HG02981 (cell line): Measurements from ENCODE around the gene CCDC78.

Experiments
- ATAC-seq: cut with Tn5 transposase; IDR thresholded peaks from one replicate; pipeline ENCODE4 v1.9.1; 2021; ENCODE audit warnings: mild to moderate bottlenecking, moderate library complexity; ENCODE audit not compliant: unreplicated experiment

The CCDC78 gene

DNA sequence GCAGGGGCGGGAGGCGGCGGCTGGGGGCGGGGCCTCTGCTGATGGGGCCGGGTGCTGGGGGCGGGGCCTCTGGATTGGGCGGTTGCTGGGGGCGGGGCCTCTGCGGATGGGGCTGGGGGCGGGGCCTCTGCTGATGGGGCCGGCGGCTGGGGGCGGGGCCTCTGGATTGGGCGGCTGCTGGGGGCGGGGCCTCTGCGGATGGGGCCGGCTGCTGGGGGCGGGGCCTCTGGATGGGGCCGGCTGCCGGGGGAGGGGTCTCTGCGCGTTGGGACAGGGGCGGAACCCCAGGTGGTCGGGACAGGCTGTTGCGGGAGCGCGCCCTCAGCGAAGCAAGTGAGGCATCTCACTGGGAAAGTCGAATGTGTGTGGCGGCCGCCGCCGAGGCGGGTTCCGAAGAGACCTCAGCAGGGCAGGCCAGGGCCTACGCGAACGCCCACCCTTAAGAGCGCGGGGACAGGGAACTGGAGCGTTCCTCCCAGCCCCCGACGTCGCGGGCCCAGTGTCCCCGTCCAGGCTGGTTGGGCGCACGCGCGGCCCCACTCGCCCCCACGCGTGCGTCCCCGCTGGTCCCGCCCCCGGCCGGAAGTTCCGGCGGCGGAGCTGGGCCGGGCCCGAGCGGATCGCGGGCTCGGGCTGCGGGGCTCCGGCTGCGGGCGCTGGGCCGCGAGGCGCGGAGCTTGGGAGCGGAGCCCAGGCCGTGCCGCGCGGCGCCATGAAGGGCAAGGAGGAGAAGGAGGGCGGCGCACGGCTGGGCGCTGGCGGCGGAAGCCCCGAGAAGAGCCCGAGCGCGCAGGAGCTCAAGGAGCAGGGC lies 46.2 kb downstream of the CCDC78 start, which contains the start of gene STUB1:
STUB1 (plus strand) TSS at position 597 of the 811 bp plus-strand sequence; CDS start at position 713, 116 bp downstream.
- peak; percentile 33 for ATAC-seq

DNA sequence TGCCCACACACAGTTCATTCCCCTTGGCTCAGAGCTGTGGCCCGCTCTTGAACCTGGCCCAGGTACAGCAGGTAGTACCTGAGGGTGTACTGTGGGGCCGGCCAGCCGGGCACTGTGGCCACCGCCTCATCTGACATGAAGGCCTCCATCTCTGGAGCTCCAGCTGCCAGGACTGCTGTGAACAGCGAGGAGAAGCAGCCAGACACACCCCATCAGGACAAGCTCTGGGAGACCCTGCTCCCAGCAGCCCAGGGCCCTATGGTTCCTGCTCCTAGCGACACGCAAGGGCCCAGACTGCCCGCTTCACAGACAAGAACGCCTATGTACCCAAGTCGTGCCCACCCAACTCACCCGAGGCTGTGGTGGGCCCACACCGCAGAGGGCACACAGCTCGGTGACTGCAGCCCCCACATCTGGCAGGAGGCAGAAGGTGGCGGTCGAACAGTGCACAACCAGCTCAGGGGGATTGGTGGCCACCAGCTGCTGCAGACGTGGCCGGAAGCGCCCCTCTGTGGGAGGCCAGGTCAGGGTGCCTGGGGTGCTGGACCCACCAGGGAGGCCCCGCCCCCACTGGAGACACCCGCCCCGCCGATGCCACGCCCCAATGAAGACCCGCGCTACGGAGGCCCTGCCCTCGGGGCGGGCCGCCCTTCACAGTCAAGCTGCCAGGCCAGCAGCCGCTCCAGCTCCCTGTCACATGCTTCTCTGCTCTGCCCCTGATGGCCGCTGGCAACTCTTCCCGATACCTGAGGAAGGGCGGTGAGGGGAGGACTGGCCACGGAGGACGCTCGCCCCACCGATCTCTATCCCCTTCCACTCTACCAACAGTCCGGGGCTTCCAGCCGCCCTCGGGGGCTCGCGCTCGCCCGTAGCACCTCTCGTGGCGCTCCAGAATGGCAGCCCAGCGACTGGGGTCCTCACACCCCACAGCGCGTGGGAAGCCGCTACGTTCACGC lies 47.1 kb downstream of the CCDC78 start:
- peak; percentile 1 for ATAC-seq

DNA sequence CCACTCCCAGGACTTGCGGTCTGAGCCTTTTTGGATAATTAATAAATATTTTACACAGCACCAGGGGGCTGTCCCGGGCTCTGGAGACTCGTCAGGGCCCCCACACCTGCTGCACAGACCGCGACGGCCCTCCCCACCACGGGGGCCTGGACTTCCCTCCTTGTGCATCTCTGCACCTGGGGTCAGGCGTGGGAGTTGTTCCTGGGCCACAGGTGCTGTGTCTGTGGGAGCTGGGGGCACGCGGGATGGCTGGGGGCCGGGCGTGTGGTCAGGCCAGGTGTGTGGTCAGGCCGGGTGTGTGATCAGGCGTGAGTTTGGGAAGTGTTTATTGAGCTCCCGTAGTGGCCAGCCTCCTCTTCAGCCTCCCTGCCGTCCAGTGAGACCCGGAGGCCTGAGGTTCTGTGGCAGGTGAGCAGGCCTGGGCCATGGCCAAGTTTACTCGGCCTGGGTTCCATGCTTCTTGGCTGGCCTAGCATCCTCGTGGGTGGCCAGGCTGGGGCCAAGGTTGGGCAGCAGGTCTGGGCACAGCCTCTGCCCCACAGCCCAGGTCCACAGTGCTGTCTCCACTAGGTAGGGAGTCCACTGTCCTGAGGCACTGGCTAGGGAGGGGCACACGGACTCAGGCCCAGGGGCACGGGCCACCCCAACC lies 47.9 kb downstream of the CCDC78 start:
- ATAC-seq, result no peak

DNA sequence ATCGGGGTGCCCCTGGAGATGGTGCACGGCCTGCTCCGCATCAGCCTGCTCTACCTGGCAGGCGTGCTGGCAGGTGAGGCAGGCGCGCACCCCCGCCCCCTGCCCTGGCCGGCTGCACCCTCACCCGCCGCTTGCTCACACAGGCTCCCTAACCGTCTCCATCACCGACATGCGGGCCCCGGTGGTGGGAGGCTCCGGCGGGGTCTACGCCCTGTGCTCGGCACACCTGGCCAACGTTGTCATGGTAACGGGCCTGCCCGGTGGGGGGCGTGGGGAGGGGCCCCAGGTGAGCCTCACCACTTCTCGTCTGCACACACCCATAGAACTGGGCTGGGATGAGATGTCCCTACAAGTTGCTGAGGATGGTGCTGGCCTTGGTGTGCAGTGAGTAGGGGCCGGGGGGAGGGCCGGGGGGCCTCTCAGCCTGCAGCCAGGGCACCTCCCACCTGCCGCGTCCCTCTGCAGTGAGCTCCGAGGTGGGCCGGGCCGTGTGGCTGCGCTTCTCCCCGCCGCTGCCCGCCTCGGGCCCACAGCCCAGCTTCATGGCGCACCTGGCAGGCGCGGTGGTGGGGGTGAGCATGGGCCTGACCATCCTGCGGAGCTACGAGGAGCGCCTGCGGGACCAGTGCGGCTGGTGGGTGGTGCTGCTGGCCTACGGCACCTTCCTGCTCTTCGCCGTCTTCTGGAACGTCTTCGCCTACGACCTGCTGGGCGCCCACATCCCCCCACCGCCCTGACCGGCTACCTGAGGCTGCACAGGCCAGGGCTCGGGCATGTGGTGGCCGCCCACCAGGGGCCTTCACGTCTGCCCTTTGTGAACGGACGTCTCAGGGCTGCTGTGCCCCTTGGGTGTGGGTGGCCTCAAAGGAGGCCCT lies 48.7 kb downstream of the CCDC78 start:
- no peak for ATAC-seq

DNA sequence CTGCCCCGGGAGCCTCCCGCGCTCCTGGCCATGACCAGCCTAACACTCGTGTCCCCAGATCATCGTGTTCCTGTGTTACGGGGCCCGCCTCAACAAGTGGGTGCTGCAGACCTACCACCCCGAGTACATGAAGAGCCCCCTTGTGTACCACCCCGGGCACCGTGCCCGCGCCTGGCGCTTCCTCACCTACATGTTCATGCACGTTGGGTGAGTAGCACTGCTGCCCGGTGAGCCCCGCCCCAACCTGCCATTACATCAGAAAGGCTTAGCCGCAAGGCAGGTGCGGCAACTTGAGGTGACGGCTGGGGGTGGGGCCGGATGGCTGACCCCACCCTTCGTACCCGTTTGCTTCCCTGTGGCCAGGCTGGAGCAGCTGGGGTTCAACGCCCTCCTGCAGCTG lies 49.3 kb downstream of the CCDC78 start:
- no peak for ATAC-seq

DNA sequence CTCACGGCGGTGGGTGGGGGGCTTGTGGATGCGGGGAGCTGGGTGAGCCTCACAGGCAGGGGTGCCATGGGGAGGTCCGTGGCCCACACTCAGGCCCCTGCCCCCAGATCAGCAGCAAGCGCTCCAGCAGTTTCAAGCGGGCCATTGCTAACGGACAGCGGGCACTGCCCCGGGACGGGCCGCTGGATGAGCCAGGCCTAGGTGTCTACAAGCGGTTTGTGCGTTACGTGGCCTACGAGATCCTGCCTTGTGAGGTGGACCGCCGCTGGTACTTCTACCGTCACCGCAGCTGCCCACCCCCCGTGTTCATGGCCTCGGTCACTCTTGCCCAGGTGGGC lies 49.7 kb downstream of the CCDC78 start:
- ATAC-seq, result no peak

DNA sequence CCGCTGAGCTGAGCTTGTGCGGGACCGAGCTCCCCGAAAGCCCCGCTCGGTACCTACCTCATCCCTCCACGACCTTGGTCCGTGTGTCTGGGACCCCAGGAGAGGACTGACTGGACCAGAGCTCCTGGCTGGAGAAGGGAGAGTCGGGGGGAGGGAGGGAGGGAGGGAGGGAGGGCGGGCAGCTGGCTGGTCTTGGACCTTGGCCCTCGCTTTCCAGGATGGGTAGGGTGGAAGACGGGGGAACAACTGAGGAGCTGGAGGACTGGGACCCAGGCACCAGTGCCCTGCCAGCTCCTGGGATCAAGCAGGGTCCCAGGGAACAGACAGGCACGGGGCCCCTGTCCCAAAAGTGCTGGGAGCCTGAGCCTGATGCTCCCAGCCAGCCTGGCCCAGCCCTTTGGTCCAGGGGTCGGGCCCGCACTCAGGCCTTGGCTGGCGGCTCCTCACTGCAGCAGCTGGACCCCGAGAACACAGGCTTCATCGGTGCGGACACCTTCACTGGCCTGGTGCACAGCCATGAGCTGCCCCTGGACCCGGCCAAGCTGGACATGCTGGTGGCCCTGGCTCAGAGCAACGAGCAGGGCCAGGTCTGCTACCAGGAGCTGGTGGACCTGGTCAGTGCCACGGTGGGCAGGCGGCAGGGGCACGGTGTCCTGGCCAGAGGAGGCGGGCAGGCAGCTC lies 50.2 kb downstream of the CCDC78 start:
- no peak for ATAC-seq

DNA sequence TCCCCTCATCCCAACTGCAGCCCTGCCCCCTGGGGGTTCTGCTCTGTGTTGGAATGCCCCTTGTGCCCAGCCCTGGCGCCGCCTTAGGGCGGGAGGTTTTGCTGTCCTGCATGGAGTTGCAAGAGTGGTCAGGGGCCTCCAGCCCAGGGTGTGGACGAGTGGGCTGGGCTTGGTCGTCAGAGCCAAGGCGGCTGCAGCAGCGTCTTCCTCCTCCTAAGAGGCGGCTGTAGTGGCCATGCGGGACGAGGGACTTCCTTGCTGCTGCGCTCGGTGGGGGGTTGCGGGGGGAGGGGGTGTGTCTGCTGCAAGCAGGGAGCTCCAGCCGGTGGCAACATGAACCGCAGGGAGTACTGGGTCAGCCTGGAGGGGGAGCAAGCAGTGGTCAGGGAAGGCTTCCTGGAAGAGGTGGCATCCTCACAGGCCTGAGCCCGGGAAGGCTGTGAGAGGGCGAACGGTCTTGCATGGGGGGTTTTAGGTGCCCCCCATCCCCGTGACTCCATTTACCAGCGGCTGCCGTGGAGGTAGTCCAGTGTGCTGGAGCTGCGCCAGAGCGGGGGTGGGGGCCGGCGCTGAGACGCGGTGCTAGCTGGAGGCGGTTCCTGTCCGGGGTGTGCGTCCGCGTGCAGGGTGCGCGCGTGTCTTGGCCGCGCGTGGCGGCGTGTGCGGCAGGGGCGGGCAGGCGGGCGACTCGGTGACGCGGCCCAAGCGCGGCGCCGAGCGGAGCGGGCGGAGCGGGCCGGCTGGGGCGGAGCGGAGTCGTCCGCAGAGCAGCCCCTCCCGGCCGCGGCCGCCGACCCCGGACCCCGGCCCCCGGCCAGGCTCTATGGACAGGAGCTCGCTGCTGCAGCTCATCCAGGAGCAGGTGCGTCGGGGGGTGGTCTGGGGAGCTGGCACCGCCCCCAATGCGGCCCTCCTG lies 51.0 kb downstream of the CCDC78 start, which contains the start of gene RHBDL1:
RHBDL1 (plus strand) TSS at position 704 of the 916 bp plus-strand sequence; CDS start at position 824, 120 bp downstream.
- ATAC-seq, result no peak

DNA sequence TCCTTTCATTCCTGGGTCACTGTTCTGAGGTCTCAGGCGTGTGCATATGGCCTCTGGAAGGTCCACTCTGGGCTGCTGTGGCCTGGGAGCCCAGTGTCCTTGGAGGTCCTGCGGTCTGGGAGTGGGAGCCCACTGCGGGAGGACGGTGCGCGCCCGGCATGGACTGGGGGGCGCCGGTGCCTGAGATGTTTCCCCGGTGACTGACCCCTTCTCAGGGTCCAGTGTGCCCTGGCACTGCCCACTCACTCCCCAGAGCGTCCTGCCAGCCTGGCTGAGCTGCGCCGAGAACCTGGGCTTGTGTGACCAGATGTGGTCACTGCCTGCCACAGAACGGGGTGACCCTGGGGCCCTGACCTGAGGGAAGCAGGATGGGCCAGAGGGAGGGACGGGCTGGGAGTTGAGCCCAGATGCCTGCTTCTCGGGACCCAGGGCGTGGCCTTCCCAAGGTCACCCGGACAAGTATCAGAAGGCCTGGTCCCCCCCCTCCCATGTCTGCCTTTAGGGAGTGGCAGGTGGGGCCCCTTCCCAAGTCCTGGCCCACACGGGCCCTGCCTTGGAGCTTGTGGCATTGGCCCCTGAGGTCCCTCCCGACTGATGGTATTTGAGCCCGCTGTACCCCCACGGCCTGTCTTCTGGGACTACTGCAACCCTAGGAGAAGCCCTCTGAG lies 51.9 kb downstream of the CCDC78 start:
- ATAC-seq, result no peak

DNA sequence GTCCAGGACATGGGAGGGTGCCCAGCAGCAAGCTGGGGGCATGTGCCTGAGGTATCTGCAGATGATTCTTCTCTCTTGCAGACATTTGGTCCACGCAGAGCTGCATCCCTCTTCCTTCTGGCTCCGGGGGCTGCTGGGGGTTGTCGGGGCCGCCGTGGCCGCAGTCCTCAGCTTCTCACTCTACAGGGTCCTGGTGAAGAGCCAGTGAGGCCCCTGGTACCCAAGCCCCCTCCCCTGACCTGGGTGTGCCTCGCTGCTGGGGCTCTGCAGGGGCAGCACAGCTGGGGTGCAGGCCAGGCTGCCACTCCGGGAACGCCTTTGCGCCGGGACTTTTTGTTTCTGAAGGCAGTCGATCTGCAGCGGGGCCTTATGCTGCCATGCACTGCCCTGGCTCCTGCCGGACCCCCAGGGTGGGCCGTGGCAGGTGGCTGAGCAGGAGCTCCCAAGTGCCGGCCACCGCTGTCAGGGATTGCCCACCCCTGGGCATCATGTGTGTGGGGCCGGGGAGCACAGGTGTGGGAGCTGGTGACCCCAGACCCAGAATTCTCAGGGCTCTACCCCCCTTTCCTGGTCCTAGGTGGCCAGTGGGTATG lies 52.7 kb downstream of the CCDC78 start:
- ATAC-seq, result no peak

DNA sequence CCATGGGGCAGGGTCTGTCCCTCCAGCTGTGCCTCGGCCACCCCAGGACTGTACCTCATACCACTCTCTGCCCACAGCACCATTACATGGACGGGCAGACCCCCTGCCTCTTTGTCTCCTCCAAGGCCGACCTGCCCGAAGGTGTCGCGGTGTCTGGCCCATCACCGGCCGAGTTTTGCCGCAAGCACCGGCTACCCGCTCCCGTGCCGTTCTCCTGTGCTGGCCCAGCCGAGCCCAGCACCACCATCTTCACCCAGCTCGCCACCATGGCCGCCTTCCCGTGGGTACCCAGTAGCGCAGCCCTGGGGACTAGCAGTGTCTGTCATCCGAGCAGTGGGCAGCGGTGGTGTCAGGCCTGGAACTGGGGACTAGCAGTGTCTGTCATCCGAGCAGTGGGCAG lies 53.4 kb downstream of the CCDC78 start:
- no peak for ATAC-seq
